Liver (tissue), 3 donors: ENCODE measurements around the gene CD37.

ENCODE experiments used
- RXRA ChIP-seq, 2 donors: IDR thresholded peaks; 2 replicates each; pipeline ENCODE4 v1.6.1; 2017 to 2018; ENCODE audit warnings: antibody characterized with exemption in 2 of 2, mild to moderate bottlenecking in 1 of 2
- TF ChIP-seq, protein P1 (sequence below): IDR thresholded peaks from 2 replicates; pipeline ENCODE4 v1.6.1; 2016; ENCODE audit warnings: antibody characterized with exemption, mild to moderate bottlenecking
- TF ChIP-seq, protein P2 (sequence below): fragments of 150-350 bp; IDR thresholded peaks from 2 replicates; pipeline ENCODE4 v1.5.1; 2017; ENCODE audit warnings: improper control_type of control experiment, low read depth, low read length; ENCODE audit not compliant: missing input control
- donor health status: healthy.
- donor health status: healthy.

DNA sequence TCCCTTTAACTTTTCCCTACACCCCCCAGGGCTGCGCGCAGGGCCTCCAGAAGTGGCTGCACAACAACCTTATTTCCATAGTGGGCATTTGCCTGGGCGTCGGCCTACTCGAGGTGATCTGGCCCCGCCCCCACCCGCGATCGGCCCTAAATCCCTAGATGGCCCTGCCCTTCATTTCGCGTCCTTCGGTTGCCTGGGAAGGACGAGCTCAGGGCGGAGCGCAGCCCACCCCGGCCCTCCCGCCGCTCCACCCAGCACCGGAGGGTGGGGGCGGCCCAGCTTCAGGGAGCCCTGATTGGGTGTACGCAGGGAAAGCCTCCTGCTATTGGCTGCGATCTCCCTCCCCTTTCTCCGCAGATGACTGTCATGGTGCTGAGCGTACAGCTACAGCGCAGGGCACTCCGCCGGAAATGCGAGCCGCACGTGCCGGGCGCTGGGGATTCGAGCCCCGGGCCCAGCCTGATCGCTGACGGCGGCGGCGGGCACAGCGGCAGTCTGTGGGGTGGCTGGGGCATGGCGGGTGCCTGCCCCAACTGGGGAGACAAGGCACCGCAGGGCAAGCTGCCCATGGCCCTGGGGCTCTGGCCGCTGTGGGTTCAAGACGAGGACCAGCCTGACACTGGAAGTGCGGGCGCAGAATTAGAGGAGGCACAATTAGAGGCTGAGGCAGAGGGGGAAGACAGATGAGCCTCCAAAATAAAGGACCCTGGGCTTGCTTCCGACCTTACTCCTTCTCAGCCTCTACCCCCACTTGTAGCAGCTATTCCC, 4.3 kb downstream of the CD37 start:
- TF ChIP-seq, protein P1, sequence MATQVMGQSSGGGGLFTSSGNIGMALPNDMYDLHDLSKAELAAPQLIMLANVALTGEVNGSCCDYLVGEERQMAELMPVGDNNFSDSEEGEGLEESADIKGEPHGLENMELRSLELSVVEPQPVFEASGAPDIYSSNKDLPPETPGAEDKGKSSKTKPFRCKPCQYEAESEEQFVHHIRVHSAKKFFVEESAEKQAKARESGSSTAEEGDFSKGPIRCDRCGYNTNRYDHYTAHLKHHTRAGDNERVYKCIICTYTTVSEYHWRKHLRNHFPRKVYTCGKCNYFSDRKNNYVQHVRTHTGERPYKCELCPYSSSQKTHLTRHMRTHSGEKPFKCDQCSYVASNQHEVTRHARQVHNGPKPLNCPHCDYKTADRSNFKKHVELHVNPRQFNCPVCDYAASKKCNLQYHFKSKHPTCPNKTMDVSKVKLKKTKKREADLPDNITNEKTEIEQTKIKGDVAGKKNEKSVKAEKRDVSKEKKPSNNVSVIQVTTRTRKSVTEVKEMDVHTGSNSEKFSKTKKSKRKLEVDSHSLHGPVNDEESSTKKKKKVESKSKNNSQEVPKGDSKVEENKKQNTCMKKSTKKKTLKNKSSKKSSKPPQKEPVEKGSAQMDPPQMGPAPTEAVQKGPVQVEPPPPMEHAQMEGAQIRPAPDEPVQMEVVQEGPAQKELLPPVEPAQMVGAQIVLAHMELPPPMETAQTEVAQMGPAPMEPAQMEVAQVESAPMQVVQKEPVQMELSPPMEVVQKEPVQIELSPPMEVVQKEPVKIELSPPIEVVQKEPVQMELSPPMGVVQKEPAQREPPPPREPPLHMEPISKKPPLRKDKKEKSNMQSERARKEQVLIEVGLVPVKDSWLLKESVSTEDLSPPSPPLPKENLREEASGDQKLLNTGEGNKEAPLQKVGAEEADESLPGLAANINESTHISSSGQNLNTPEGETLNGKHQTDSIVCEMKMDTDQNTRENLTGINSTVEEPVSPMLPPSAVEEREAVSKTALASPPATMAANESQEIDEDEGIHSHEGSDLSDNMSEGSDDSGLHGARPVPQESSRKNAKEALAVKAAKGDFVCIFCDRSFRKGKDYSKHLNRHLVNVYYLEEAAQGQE, result peak; percentile 72
- TF ChIP-seq, protein P2, sequence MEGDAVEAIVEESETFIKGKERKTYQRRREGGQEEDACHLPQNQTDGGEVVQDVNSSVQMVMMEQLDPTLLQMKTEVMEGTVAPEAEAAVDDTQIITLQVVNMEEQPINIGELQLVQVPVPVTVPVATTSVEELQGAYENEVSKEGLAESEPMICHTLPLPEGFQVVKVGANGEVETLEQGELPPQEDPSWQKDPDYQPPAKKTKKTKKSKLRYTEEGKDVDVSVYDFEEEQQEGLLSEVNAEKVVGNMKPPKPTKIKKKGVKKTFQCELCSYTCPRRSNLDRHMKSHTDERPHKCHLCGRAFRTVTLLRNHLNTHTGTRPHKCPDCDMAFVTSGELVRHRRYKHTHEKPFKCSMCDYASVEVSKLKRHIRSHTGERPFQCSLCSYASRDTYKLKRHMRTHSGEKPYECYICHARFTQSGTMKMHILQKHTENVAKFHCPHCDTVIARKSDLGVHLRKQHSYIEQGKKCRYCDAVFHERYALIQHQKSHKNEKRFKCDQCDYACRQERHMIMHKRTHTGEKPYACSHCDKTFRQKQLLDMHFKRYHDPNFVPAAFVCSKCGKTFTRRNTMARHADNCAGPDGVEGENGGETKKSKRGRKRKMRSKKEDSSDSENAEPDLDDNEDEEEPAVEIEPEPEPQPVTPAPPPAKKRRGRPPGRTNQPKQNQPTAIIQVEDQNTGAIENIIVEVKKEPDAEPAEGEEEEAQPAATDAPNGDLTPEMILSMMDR, result no peak
- no peak for TF ChIP-seq RXRA (IDR thresholded peaks at IDR 0.05)
